22Rv1 (cell line): ENCODE measurements around the gene CLK3.

Source experiments
- CTCF ChIP-seq: fragments of 450-650 bp; IDR thresholded peaks from 2 replicates; pipeline ENCODE4 v1.5.1; 2017; ENCODE audit warnings: mild to moderate bottlenecking
- ZFX ChIP-seq: fragments of 450-650 bp; IDR thresholded peaks from 2 replicates; pipeline ENCODE4 v1.6.1; 2017; ENCODE audit warnings: antibody characterized with exemption, borderline replicate concordance

GRCh38 chr15:74635228-74635627, 19.6 kb downstream of the CLK3 start:
- TF ChIP-seq CTCF: peak; percentile 85
- no peak for TF ChIP-seq ZFX
